ENCODE results near the gene VIPR2.
"Not testable (repeated sequence)": the region's sequence is repeated elsewhere in the genome, so short reads cannot be mapped to it uniquely, and the experiment has no call there.

Gene VIPR2

GRCh38 chr7:159125104-159125954 lies 19.3 kb downstream of the VIPR2 start:
- TF ChIP-seq, protein P1, sequence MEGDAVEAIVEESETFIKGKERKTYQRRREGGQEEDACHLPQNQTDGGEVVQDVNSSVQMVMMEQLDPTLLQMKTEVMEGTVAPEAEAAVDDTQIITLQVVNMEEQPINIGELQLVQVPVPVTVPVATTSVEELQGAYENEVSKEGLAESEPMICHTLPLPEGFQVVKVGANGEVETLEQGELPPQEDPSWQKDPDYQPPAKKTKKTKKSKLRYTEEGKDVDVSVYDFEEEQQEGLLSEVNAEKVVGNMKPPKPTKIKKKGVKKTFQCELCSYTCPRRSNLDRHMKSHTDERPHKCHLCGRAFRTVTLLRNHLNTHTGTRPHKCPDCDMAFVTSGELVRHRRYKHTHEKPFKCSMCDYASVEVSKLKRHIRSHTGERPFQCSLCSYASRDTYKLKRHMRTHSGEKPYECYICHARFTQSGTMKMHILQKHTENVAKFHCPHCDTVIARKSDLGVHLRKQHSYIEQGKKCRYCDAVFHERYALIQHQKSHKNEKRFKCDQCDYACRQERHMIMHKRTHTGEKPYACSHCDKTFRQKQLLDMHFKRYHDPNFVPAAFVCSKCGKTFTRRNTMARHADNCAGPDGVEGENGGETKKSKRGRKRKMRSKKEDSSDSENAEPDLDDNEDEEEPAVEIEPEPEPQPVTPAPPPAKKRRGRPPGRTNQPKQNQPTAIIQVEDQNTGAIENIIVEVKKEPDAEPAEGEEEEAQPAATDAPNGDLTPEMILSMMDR (conservative IDR thresholded peaks at IDR 0.05; ENCODE audit: low read length): no peak
- no peak for DNase-seq (ENCODE audit: low read depth)

DNA sequence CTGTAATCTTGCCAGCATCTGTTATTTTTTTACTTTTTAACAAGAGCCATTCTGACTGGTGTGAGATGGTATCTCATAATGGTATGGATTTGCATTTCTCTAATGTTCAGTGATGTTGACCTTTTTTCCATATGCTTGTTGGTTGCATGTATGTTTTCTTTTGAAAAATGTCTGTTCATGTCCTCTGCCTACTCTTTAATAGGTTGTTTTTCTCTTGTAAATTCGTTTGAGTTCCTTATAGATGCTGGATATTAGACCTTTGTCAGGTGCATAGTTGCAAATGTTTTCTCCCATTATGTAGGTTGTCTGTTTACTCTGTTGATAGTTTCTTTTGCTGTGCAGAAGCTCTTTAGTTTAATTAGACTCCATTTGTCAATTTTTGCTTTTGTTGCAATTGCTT lies 20.9 kb downstream of the VIPR2 start:
- not testable (repeated sequence) for DNase-seq (ENCODE audit: low read depth); H3K4me3 ChIP-seq (ENCODE audit: low read length)

More at GRCh38 chr7:159125104-159125954, 19.3 kb downstream of the VIPR2 start:
- no peak overlapping the region for H3K4me3 ChIP-seq (ENCODE audit: low read length)

GRCh38 chr7:159123294-159123693 lies 21.4 kb downstream of the VIPR2 start:
- H3K4me3 ChIP-seq (ENCODE audit: low read length); DNase-seq (ENCODE audit: low read depth): not testable (repeated sequence)

GRCh38 chr7:159122276-159122675 lies 22.4 kb downstream of the VIPR2 start:
- TF ChIP-seq, protein P1 (conservative IDR thresholded peaks at IDR 0.05; ENCODE audit: low read length): no peak
- no peak for DNase-seq (ENCODE audit: low read depth)
- H3K4me3 ChIP-seq (ENCODE audit: low read length): no peak overlapping the region

- TF ChIP-seq, protein P1 (conservative IDR thresholded peaks at IDR 0.05; ENCODE audit: low read length): no peak
Observed at GRCh38 chr7:159121476-159121875, 23.2 kb downstream of the VIPR2 start.

GRCh38 chr7:159121068-159121467 lies 23.6 kb downstream of the VIPR2 start:
- DNase-seq (ENCODE audit: low read depth): no peak
- TF ChIP-seq, protein P1 (conservative IDR thresholded peaks at IDR 0.05; ENCODE audit: low read length): no peak
- H3K4me3 ChIP-seq (ENCODE audit: low read length): no peak overlapping the region

More at GRCh38 chr7:159121476-159121875, 23.2 kb downstream of the VIPR2 start:
- no peak for DNase-seq (ENCODE audit: low read depth)
- no peak overlapping the region for H3K4me3 ChIP-seq (ENCODE audit: low read length)

DNA sequence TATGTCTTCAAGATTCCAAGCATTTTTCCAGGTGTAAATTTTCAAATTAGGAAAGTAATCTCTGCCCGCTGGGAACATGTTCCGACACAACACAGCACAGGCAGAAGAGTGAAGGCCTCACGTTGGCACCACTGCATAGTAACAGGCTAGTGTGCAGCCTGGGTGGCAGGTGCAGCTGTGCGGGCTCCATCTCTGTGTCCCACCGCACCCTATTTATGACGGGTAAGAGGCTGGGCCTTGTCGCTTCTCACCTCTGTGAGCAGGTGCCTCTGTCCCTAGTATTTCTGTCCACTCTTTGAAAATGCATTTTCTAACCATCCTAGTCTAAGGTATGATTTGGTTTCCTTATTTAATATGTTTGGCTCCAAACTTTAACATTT lies 24.1 kb downstream of the VIPR2 start:
- no peak for DNase-seq (ENCODE audit: low read depth)
- no peak overlapping the region for H3K4me3 ChIP-seq (ENCODE audit: low read length)
- TF ChIP-seq, protein P1 (conservative IDR thresholded peaks at IDR 0.05; ENCODE audit: low read length): no peak

DNA sequence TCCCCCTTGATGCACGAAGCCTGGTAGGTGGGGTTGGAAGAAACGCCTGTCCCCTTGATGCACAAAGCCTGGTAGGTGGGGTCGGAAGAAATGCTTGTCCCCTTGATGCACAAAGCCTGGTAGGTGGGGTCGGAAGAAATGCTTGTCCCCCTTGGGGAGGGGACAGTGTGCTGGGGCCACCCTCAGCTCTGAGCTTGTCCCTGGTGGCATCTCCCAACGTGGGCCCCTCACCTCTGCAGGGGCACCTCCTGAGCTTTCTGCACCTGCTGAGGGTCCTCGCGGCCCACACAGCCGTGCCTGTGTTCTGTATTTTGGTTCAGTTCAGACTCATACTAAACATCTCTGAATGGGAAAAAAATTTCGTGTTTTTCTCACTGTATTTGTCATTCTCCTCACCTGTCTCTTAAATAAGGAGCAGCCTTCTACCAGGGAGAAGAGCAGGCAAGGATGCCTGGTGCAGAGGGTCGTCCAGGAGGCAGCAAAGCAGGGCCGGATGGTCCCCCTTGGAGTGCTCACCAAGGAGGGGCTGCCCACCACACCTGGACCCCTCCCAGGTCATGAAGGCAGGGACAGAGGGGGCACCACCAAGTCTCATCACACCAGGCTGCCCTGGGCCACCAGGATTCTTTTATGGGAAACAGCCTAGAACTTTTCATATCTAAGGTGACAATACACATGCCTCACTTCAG lies 24.7 kb downstream of the VIPR2 start:
- no peak for DNase-seq (ENCODE audit: low read depth)
- H3K4me3 ChIP-seq (ENCODE audit: low read length): no peak overlapping the region
- TF ChIP-seq, protein P1 (conservative IDR thresholded peaks at IDR 0.05; ENCODE audit: low read length): no peak

All from AG10803 (cell line).